ENCODE data around the gene ZBTB8B. TPM values are rescaled to one million over a fixed set of nuclear protein-coding genes. Genes with fewer than 3 reads are reported as not detected.
"Not testable (repeated sequence)": the region's sequence is repeated elsewhere in the genome, so short reads cannot be mapped to it uniquely, and the experiment has no call there.

The ZBTB8B gene
- polyA plus RNA-seq, 3 donors, result under 0.01 to 0.01 TPM; not detected in 1

DNA sequence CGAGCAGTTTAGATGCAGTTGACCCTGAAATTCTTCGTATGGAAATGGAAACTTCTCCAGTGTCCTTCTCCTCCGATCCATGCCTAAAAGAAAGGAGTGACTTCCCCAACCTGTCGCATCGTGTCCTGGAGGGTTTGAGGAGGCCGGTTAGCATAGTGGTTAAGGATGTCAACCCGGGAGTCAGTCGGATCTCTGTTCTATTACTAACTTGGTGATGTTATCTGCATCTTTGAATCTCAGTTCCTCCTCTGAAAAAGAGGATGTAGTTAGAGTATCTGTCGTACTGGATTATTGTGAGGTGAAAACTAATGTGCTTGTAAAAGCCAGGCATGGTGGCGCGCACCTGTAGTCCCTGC, 684 bp downstream of the ZBTB8B start:
- 32 to 34% (median 33%) methylated on average over 11 of the region's 11 CpGs for WGBS, 3 donors
- no peak overlapping the region for H3K27ac ChIP-seq (ENCODE audit: low read depth, low read length)

GRCh38 chr1:32466761-32467160, 1.9 kb downstream of the ZBTB8B start:
- 83 to 96% (median 93%) methylated on average over 4 of the region's 4 CpGs for WGBS, 3 donors
- H3K27ac ChIP-seq (ENCODE audit: low read depth, low read length), result no peak overlapping the region

GRCh38 chr1:32468791-32469190, 3.9 kb downstream of the ZBTB8B start:
- 86 to 95% (median 94%) methylated on average over 8 of the region's 8 CpGs for WGBS, 3 donors
- H3K27ac ChIP-seq (ENCODE audit: low read depth, low read length), result no peak overlapping the region

GRCh38 chr1:32470431-32470830, 5.6 kb downstream of the ZBTB8B start:
- H3K27ac ChIP-seq (ENCODE audit: low read depth, low read length), result no peak overlapping the region
- 80 to 86% (median 81%) methylated on average over 11 of the region's 11 CpGs for WGBS, 3 donors

- no peak overlapping the region for H3K27ac ChIP-seq (ENCODE audit: low read depth, low read length)
- WGBS, 3 donors, result 61 to 72% (median 62%) methylated on average over 28 of the region's 28 CpGs
Observed at GRCh38 chr1:32470991-32471694, 6.3 kb downstream of the ZBTB8B start.

DNA sequence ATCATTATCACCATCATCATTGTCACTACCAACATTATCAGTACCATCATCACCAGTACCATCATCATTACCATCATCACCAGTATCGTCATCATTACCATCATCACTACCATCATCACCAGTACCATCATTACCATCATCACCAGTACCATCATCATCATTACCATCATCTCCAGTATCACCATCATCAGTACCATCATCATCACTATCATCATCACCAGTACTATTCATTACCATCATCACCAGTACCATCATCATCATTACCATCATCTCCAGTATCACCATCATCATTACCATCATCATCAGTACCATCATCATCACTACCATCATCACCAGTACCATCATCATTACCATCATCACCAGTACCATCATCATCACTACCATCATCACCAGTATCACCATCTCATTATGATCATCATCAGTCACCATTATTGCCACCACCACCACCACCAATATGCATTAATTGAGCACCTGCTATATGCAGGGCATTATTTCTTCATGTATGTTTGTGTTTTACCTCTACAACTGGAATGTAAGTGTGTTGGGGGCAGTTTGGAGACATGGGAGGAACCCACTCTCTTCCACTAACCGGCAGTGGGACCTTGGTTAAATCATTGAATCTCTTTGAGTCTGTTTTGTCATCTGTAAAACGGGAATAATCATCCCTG, 7.0 kb downstream of the ZBTB8B start:
- WGBS, 3 donors, result 87 to 94% (median 90%) methylated on average over 3 of the region's 3 CpGs
- H3K27ac ChIP-seq (ENCODE audit: low read depth, low read length), result no peak overlapping the region

DNA sequence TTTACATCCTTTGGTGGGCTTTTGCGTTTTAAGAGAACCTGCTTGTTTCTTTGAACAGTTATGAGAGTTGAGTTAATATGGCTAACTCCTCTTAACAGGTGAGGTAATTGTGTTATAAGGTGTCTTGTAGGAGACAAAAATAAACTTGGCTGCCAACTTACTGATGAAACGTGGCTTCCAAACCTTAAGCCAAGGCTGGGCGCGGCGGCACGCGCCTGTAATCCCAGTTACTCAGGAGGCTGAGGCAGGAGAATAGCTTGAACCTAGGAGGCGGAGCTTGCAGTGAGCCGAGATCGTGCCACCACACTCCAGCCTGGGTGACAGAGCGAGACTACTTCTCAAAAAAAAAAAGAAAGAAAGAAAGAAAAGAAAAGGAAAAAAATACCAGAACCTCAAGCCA, 8.1 kb downstream of the ZBTB8B start:
- WGBS, 3 donors, result 77 to 87% (median 82%) methylated on average over 11 of the region's 11 CpGs
- not testable (repeated sequence) for H3K27ac ChIP-seq (ENCODE audit: low read depth, low read length)

DNA sequence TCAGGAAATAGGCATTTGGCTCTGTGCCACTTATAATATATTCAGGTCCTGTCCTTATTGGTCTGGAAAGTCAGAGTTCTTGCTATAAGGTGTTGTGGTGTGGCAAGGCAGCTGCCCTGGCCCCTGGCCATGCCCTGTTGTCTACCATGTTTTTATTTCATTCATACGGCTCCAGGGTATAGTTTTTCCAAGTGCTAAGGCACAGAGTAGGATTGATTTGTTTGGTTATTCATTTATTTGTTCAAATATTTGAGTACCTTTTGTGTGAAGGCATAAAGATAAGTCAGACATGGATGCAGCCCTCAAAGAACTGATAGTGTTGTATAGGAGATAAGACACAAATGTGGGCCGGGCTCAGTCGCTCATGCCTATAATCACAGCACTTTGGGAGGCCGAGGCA, 10.1 kb downstream of the ZBTB8B start:
- WGBS, 3 donors, result 24 to 92% (median 92%) methylated on average over 4 of the region's 4 CpGs
- H3K27ac ChIP-seq (ENCODE audit: low read depth, low read length), result no peak overlapping the region

DNA sequence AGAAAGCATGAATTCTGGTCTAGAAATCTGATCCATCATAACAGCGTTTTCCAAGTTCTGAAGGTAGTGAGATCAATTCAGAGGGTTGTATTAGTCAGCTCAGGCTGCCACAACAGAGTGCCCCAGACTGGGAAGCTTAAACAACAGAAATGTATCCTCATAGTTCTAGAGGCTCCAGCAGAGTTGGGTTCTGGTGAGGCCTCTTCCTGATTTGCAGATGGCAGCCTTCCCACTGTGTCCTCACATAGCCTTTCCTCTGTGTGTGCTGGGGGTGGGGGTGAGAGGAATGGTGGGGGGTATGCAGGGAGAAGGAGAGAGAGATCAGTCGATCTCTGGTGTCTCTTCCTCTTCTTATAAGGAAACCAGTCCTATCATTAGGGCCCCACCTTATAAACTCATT, 15.1 kb downstream of the ZBTB8B start:
- H3K27ac ChIP-seq (ENCODE audit: low read depth, low read length), result no peak overlapping the region
- WGBS, 3 donors, result 49 to 85% (median 54%) methylated on average over 2 of the region's 2 CpGs

GRCh38 chr1:32480761-32481160, 15.9 kb downstream of the ZBTB8B start:
- WGBS, 3 donors, result 92 to 98% (median 96%) methylated on average over 12 of the region's 12 CpGs
- no peak overlapping the region for H3K27ac ChIP-seq (ENCODE audit: low read depth, low read length)

- 89 to 96% (median 93%) methylated on average over 3 of the region's 3 CpGs for WGBS, 3 donors
Observed at GRCh38 chr1:32481788-32482187, 16.9 kb downstream of the ZBTB8B start.

GRCh38 chr1:32485554-32486255, 20.8 kb downstream of the ZBTB8B start:
- WGBS, 3 donors, result 62 to 75% (median 70%) methylated on average over 3 of the region's 3 CpGs
- H3K27ac ChIP-seq (ENCODE audit: low read depth, low read length), result no peak overlapping the region

More at GRCh38 chr1:32481788-32482187, 16.9 kb downstream of the ZBTB8B start:
- not testable (repeated sequence) for H3K27ac ChIP-seq (ENCODE audit: low read depth, low read length)

- H3K27ac ChIP-seq (ENCODE audit: low read depth, low read length), result no peak overlapping the region
- WGBS, 3 donors, result 86 to 93% (median 86%) methylated on average over 7 of the region's 7 CpGs
Observed at GRCh38 chr1:32486463-32487113, 21.7 kb downstream of the ZBTB8B start.

DNA sequence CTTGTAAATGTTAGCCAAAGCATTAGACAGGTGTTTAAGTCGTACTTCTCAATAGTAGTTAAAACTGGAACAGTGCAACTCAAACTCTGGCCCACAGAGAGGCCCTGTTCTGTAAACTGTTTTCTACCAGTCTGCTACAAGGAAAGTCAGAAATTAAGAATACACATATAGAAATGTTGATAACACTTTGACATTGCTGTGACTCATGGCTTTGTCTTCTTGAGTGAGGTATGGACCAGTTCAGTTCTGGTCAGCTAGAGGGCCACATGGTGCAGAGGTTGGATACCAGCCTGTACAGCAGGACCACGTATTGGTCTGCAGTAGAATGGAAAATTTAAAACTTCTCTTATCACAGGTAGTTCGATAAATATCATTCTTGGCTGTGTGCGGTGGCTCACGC, 22.3 kb downstream of the ZBTB8B start:
- no peak overlapping the region for H3K27ac ChIP-seq (ENCODE audit: low read depth, low read length)
- 76 to 89% (median 84%) methylated on average over 5 of the region's 5 CpGs for WGBS, 3 donors

DNA sequence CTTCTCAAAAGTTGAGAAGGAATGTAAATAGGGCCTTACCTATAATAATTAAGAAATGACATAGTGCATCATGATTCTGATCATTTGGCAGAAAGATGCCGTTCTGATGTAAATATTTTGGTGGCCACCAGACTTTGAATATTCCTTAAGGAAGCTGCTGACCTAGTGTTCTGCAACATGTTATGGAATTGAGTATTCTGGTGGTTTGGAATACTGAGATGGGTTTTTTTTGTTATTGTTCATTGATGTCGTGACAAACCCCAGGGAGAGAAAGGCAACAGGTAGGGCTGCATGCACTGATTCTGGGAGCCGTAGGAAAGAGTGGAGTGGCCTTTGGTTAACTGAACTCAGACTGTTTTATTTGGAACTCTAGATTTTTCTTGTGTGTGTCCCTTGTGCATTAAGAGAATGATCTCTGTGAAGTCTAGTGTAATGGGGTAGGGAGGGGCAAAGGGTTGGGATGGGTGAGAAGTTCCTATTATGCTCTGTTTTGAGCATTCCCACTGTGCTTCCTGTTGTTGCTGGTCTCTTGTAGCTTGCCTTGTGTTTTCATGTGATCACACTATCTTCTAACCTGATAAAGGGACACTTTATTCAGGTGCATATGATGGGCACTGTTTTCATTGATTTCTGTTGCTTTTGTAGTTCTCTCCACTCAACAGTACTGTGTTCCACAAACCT, 25.0 kb downstream of the ZBTB8B start:
- no peak overlapping the region for H3K27ac ChIP-seq (ENCODE audit: low read depth, low read length)
- WGBS, 3 donors, result 90 to 95% (median 92%) methylated on average over 3 of the region's 3 CpGs

- 92 to 98% (median 98%) methylated on average over 2 of the region's 2 CpGs for WGBS, 3 donors
- no peak overlapping the region for H3K27ac ChIP-seq (ENCODE audit: low read depth, low read length)
Observed at GRCh38 chr1:32491386-32491785, 26.5 kb downstream of the ZBTB8B start.

GRCh38 chr1:32494196-32494595, 29.3 kb downstream of the ZBTB8B start:
- WGBS, 3 donors, result 45 to 74% (median 72%) methylated on average over 1 of the region's 1 CpG
- H3K27ac ChIP-seq (ENCODE audit: low read depth, low read length), result no peak overlapping the region

DNA sequence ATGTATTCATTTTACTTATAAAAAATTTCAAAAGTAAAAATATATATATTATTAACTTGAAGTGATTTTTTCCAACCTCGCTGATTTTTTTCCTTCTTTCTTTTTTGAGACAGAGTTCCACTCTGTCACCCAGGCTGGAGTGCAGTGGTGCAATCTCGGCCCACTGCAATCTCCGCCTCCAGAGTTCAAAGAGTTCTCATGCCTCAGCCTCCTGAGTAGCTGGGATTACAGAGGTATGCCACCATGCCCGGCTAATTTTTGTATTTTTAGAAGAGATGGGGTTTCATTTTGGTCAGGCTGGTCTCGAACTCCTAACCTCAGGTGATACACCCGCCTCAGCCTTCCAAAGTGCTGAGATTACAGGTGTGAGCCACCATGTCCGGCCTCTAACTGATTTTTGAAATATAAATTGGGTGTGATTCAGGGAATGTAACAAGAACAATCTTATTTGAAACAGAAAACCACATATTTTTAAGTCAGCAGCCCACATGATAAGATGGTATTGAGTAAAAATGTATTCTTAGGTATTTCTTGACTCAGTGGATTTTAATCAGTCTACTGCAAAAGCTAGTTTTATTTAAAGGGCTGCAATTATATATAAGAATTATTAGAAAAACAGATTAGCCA, 30.0 kb downstream of the ZBTB8B start:
- no peak overlapping the region for H3K27ac ChIP-seq (ENCODE audit: low read depth, low read length)
- 87 to 90% (median 88%) methylated on average over 7 of the region's 7 CpGs for WGBS, 3 donors

All from adipose tissue (tissue), 3 donors.